Muscle of back (tissue), 10 donors: ENCODE results near the gene DUSP18. TPM values are rescaled to one million over a fixed set of nuclear protein-coding genes. Genes with fewer than 3 reads are reported as not detected.

Source experiments
- polyA plus RNA-seq, 10 donors: library from polyadenylated mRNA; unstranded; fragments of 120-200 nt; gene quantifications; one replicate each; pipeline ENCODE4 v1.2.1, GENCODE V29; 2013; ENCODE audit not compliant: insufficient read length in 10 of 10

The DUSP18 gene
- polyA plus RNA-seq, 10 donors, result 3.0 to 6.4 (median 3.5) TPM

Other genes starting within 250 kb of the DUSP18 start
- gene MTFP1, start 242.1 kb downstream of the DUSP18 start, polyA plus RNA-seq, result 1 to 10 TPM; 4.1 to 8.5 (median 5.6) TPM
- under 1 TPM in 2 of 10 donors, not detected in 8; 0.08 to 0.10 TPM for gene SEC14L3, start 195.9 kb downstream of the DUSP18 start, polyA plus RNA-seq
- gene SEC14L4, start 162.2 kb downstream of the DUSP18 start, polyA plus RNA-seq, result under 1 TPM in 9 of 10 donors, not detected in 1; 0.08 to 0.29 (median 0.18) TPM
- gene SEC14L6, start 121.1 kb downstream of the DUSP18 start, polyA plus RNA-seq, result under 1 TPM; 0.18 to 0.94 (median 0.26) TPM
- 1 to 10 TPM; 3.1 to 7.6 (median 6.4) TPM for gene GAL3ST1, start 93.2 kb downstream of the DUSP18 start, polyA plus RNA-seq
- 10 to 100 TPM; 36.7 to 53.4 (median 45.2) TPM for gene PES1, start 76.0 kb downstream of the DUSP18 start, polyA plus RNA-seq
- gene TCN2, start 60.7 kb downstream of the DUSP18 start, polyA plus RNA-seq, result 10 to 100 TPM in 5 of 10 donors, 1 to 10 TPM in 5; 5.5 to 14.2 (median 9.9) TPM
- gene SLC35E4, start 32.1 kb downstream of the DUSP18 start, polyA plus RNA-seq, result 1 to 10 TPM; 1.8 to 3.1 (median 2.4) TPM
- gene OSBP2, start 27.0 kb upstream of the DUSP18 start, polyA plus RNA-seq, result 10 to 100 TPM in 1 of 10 donors, 1 to 10 TPM in 9; 4.5 to 11.9 (median 5.3) TPM